GM21528 (cell line): ENCODE measurements around the gene TMEM201.

Source experiments
- ATAC-seq: cut with Tn5 transposase; IDR thresholded peaks from one replicate; pipeline ENCODE4 v1.9.1; 2021; ENCODE audit warnings: mild to moderate bottlenecking, moderate library complexity; ENCODE audit not compliant: unreplicated experiment, low FRiP score

TMEM201 gene

GRCh38 chr1:9577423-9577822 lies 11.3 kb upstream of the TMEM201 start:
- no peak for ATAC-seq

- ATAC-seq: no peak
Observed at GRCh38 chr1:9580942-9581341, 7.8 kb upstream of the TMEM201 start.

- ATAC-seq: no peak
Observed at GRCh38 chr1:9586147-9586766, 2.5 kb upstream of the TMEM201 start.

GRCh38 chr1:9589144-9589718 lies 520 bp downstream of the TMEM201 start:
- ATAC-seq: peak; percentile 12

GRCh38 chr1:9589719-9590157 lies 1.0 kb downstream of the TMEM201 start:
- ATAC-seq: no peak

GRCh38 chr1:9590201-9590600 lies 1.5 kb downstream of the TMEM201 start:
- no peak for ATAC-seq

GRCh38 chr1:9590945-9591668 lies 2.4 kb downstream of the TMEM201 start:
- ATAC-seq: no peak

- no peak for ATAC-seq
Observed at GRCh38 chr1:9591669-9592509, 3.2 kb downstream of the TMEM201 start.

- ATAC-seq: no peak
Observed at GRCh38 chr1:9592510-9593075, 3.9 kb downstream of the TMEM201 start.

- no peak for ATAC-seq
Observed at GRCh38 chr1:9593147-9593491, 4.4 kb downstream of the TMEM201 start.

GRCh38 chr1:9593492-9594465 lies 5.1 kb downstream of the TMEM201 start:
- no peak for ATAC-seq

- no peak for ATAC-seq
Observed at GRCh38 chr1:9594471-9595155, 5.9 kb downstream of the TMEM201 start.

GRCh38 chr1:9595156-9595967 lies 6.7 kb downstream of the TMEM201 start:
- no peak for ATAC-seq

- no peak for ATAC-seq
Observed at GRCh38 chr1:9595968-9596340, 7.2 kb downstream of the TMEM201 start.

GRCh38 chr1:9596415-9597123 lies 7.9 kb downstream of the TMEM201 start:
- ATAC-seq: no peak

GRCh38 chr1:9597361-9598315 lies 8.9 kb downstream of the TMEM201 start:
- ATAC-seq: no peak

- no peak for ATAC-seq
Observed at GRCh38 chr1:9598316-9598700, 9.6 kb downstream of the TMEM201 start.
